Endothelial cell (in vitro differentiated cells): ENCODE measurements around the gene ACSF3. TPM values are rescaled to one million over a fixed set of nuclear protein-coding genes. Genes with fewer than 3 reads are reported as not detected.

Experiments used
- DNase-seq: peaks from one replicate; pipeline ENCODE4 v3.0.0; 2021; ENCODE audit warnings: low spot score
- H3K27ac Mint-ChIP-seq: one replicate; pipeline ENCODE4 v1.8.0; 2021; ENCODE audit warnings: mixed read lengths, inconsistent platforms; ENCODE audit not compliant: unreplicated experiment
- H3K27me3 Mint-ChIP-seq: one replicate; pipeline ENCODE4 v1.8.0; 2021; ENCODE audit warnings: mild to moderate bottlenecking, moderate library complexity, mixed read lengths, inconsistent platforms; ENCODE audit not compliant: unreplicated experiment
- H3K36me3 Mint-ChIP-seq: one replicate; pipeline ENCODE4 v1.8.0; 2021; ENCODE audit warnings: mild to moderate bottlenecking, low read depth, mixed read lengths, inconsistent platforms; ENCODE audit not compliant: unreplicated experiment
- H3K4me1 Mint-ChIP-seq: one replicate; pipeline ENCODE4 v1.8.0; 2021; ENCODE audit warnings: mild to moderate bottlenecking, mixed read lengths, inconsistent platforms; ENCODE audit not compliant: unreplicated experiment
- H3K4me3 Mint-ChIP-seq: one replicate; pipeline ENCODE4 v1.8.0; 2021; ENCODE audit warnings: mild to moderate bottlenecking, mixed read lengths, inconsistent platforms; ENCODE audit not compliant: unreplicated experiment
- H3K9me3 Mint-ChIP-seq: one replicate; pipeline ENCODE4 v1.8.0; 2021; ENCODE audit warnings: mixed read lengths, inconsistent platforms; ENCODE audit not compliant: unreplicated experiment
- CTCF ChIP-seq: fragments of 200-600 bp; sonication (generic); IDR thresholded peaks from one replicate; pipeline ENCODE4 v1.5.0; 2021; ENCODE audit warnings: antibody characterized with exemption; ENCODE audit not compliant: unreplicated experiment
- total RNA-seq: library from RNA; stranded (reverse); fragmentation: NEBNext Ultra II Directional; extraction: Animal tissue kit (Norgen Biotek cat#: 25700); gene quantifications from one replicate; pipeline ENCODE4 v1.2.1, GENCODE V29; 2021; ENCODE audit not compliant: unreplicated experiment

Gene ACSF3
- total RNA-seq, 1 donor from 2014 or later = 28.2 TPM

- H3K27ac Mint-ChIP-seq = no peak overlapping the region
- TF ChIP-seq CTCF = no peak
- H3K9me3 Mint-ChIP-seq = no peaks in the 10 kb centered on the region
- H3K27me3 Mint-ChIP-seq = peaks cover 9% of the 10 kb centered on the region
- H3K4me3 Mint-ChIP-seq = no peak overlapping the region
- H3K36me3 Mint-ChIP-seq = no peaks in the 10 kb centered on the region
- peaks cover 4% of the 10 kb centered on the region for H3K4me1 Mint-ChIP-seq
- no peak for DNase-seq
Observed at GRCh38 chr16:89179656-89180315, 86.1 kb downstream of the ACSF3 start.

GRCh38 chr16:89183463-89183862, 89.8 kb downstream of the ACSF3 start:
- TF ChIP-seq CTCF = no peak
- H3K36me3 Mint-ChIP-seq = no peaks in the 10 kb centered on the region
- H3K27ac Mint-ChIP-seq = no peak overlapping the region
- H3K4me3 Mint-ChIP-seq = no peak overlapping the region
- H3K9me3 Mint-ChIP-seq = no peaks in the 10 kb centered on the region
- DNase-seq = no peak
- H3K4me1 Mint-ChIP-seq = peaks cover 4% of the 10 kb centered on the region
- peaks cover 9% of the 10 kb centered on the region for H3K27me3 Mint-ChIP-seq

- H3K9me3 Mint-ChIP-seq = no peaks in the 10 kb centered on the region
- H3K27ac Mint-ChIP-seq = no peak overlapping the region
- no peak for TF ChIP-seq CTCF
- H3K4me1 Mint-ChIP-seq = peaks cover 4% of the 10 kb centered on the region
- no peaks in the 10 kb centered on the region for H3K36me3 Mint-ChIP-seq
- no peak for DNase-seq
- peaks cover 12% of the 10 kb centered on the region for H3K27me3 Mint-ChIP-seq
- no peak overlapping the region for H3K4me3 Mint-ChIP-seq
Observed at GRCh38 chr16:89183975-89184676, 90.5 kb downstream of the ACSF3 start.

- Mint-ChIP-seq H3K27me3 (peaks cover 15% of the 10 kb centered on the region), H3K9me3 (no peaks in the 10 kb centered on the region), H3K4me3 (no peak overlapping the region), H3K36me3 (no peaks in the 10 kb centered on the region), H3K27ac (no peak overlapping the region), H3K4me1 (peaks cover 4% of the 10 kb centered on the region)
- no peak for DNase-seq
- TF ChIP-seq CTCF = no peak
Observed at GRCh38 chr16:89184677-89184932, 91.0 kb downstream of the ACSF3 start.
